ENCODE data around the gene SFT2D2.

SFT2D2 gene

GRCh38 chr1:168265596-168265995, 39.8 kb downstream of the SFT2D2 start:
- DNase-seq (ENCODE audit: low read depth), result no peak

- no peak for DNase-seq (ENCODE audit: low read depth)
Observed at GRCh38 chr1:168266644-168267186, 40.9 kb downstream of the SFT2D2 start.

- DNase-seq (ENCODE audit: low read depth), result no peak
Observed at GRCh38 chr1:168271636-168272035, 45.8 kb downstream of the SFT2D2 start.

GRCh38 chr1:168273575-168273974, 47.8 kb downstream of the SFT2D2 start:
- DNase-seq (ENCODE audit: low read depth), result no peak

GRCh38 chr1:168279253-168279652, 53.4 kb downstream of the SFT2D2 start:
- no peak for DNase-seq (ENCODE audit: low read depth)

GRCh38 chr1:168280296-168280927, 54.6 kb downstream of the SFT2D2 start, which contains the start of gene TBX19:
Gene TBX19 (plus strand): TSS chr1:168280877. CDS start chr1:168281091, 214 bp downstream.
- DNase-seq (ENCODE audit: low read depth), result no peak

- peak; percentile 91 for DNase-seq (ENCODE audit: low read depth)
Observed at GRCh38 chr1:168281603-168282325, 56.0 kb downstream of the SFT2D2 start.

GRCh38 chr1:168285521-168285790, 59.7 kb downstream of the SFT2D2 start:
- no peak for DNase-seq (ENCODE audit: low read depth)

GRCh38 chr1:168285971-168286927, 60.4 kb downstream of the SFT2D2 start:
- DNase-seq (ENCODE audit: low read depth), result no peak

- DNase-seq (ENCODE audit: low read depth), result no peak
Observed at GRCh38 chr1:168287237-168287664, 61.4 kb downstream of the SFT2D2 start.

GRCh38 chr1:168288311-168289052, 62.7 kb downstream of the SFT2D2 start:
- no peak for DNase-seq (ENCODE audit: low read depth)

- DNase-seq (ENCODE audit: low read depth), result no peak
Observed at GRCh38 chr1:168291222-168291837, 65.5 kb downstream of the SFT2D2 start.

GRCh38 chr1:168293356-168293755, 67.6 kb downstream of the SFT2D2 start:
- DNase-seq (ENCODE audit: low read depth), result no peak

- DNase-seq (ENCODE audit: low read depth), result no peak
Observed at GRCh38 chr1:168295411-168296114, 69.8 kb downstream of the SFT2D2 start.

- no peak for DNase-seq (ENCODE audit: low read depth)
Observed at GRCh38 chr1:168297019-168297730, 71.4 kb downstream of the SFT2D2 start.

GRCh38 chr1:168298446-168298845, 72.6 kb downstream of the SFT2D2 start:
- DNase-seq (ENCODE audit: low read depth), result no peak

- DNase-seq (ENCODE audit: low read depth), result no peak
Observed at GRCh38 chr1:168300626-168301025, 74.8 kb downstream of the SFT2D2 start.

GRCh38 chr1:168301664-168302320, 76.0 kb downstream of the SFT2D2 start:
- no peak for DNase-seq (ENCODE audit: low read depth)
